Colonic mucosa (tissue), 4 donors: Measurements from ENCODE around the gene MBLAC1. TPM values are rescaled to one million over a fixed set of nuclear protein-coding genes. Genes with fewer than 3 reads are reported as not detected.

Source experiments
- DNase-seq: peaks from one replicate; pipeline ENCODE4 v3.0.0-alpha.2; 2020
- H3K27ac ChIP-seq: fragments of 200-600 bp; one replicate; pipeline ENCODE4 v1.8.0; 2021
- H3K27me3 ChIP-seq: fragments of 200-600 bp; one replicate; pipeline ENCODE4 v1.8.0; 2021
- H3K36me3 ChIP-seq: fragments of 200-600 bp; one replicate; pipeline ENCODE4 v1.8.0; 2021
- H3K4me1 ChIP-seq: fragments of 200-600 bp; one replicate; pipeline ENCODE4 v1.8.0; 2021; ENCODE audit warnings: mild to moderate bottlenecking
- H3K4me3 ChIP-seq: fragments of 200-600 bp; one replicate; pipeline ENCODE4 v1.8.0; 2021
- H3K9ac ChIP-seq, 2 donors: one replicate each; pipeline ENCODE4 v1.7.0; 2013; ENCODE audit warnings: control low read depth in 2 of 2, low read depth in 2 of 2, low read length in 2 of 2
- H3K9me3 ChIP-seq: fragments of 200-600 bp; one replicate; pipeline ENCODE4 v1.8.0; 2021
- intact Hi-C: fragments of 100-400 bp; cut with DNase I; formaldehyde crosslinking; loops from one replicate; pipeline ENCODE4 v1.14.1; 2022
- microRNA-seq: library from miRNA; unstranded; fragments of <30 nt; microRNA quantifications from one replicate; pipeline ENCODE4, GENCODE V29; 2019
- total RNA-seq, 2 donors: library from RNA; stranded (reverse); fragmentation: NEBNext Ultra II Directional in 1 of 2; extraction: Animal tissue kit (Norgen Biotek cat#: 25700) in 1 of 2; gene quantifications; one replicate each; pipeline ENCODE4 v1.2.1, GENCODE V29; 2021
- TF ChIP-seq, protein P1 (sequence below): fragments of 200-600 bp; IDR thresholded peaks from one replicate; pipeline ENCODE4 v1.8.0; 2022; ENCODE audit warnings: antibody characterized with exemption, mild to moderate bottlenecking
- donor health status: healthy.
- donor health status: DM: no; HTN: no; CAD: no.
- donor health status: DM: no; HTN: no; CAD: no.

The MBLAC1 gene
- total RNA-seq, 2 donors from 2014 or later = 1.9 to 4.1 TPM

DNA sequence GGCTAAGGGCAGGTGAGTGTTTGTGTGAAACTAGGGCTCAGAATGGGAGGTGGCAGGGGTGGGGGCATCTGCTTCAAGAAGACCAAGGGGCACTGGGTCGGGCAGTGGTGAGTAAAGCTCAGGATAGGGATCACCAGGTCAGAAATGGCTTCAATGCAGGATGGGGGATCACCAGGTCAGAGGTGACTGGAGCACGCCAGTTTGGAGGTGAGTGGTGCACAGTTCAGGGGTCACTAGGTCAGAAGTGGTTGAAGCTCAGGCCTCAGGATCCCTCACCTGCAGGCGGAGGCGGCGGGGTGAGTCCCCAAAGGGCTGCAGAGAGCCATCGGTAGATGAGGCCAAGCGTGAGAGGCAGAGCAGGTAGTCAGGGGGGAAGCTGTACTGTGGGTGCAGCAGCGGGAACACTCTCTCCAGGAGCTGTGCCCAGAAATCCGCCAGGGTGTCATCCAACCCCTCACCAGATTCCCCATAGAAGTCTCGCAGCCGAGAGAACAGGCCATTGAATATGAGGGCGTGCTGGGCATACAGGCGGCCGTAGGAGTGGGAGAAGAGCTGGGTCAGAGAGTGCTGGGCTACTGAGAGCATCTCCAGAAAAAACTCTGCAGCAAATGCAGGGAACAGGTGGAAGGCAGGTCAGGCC is 48.6 kb downstream of the MBLAC1 start:
- TF ChIP-seq, protein P1, sequence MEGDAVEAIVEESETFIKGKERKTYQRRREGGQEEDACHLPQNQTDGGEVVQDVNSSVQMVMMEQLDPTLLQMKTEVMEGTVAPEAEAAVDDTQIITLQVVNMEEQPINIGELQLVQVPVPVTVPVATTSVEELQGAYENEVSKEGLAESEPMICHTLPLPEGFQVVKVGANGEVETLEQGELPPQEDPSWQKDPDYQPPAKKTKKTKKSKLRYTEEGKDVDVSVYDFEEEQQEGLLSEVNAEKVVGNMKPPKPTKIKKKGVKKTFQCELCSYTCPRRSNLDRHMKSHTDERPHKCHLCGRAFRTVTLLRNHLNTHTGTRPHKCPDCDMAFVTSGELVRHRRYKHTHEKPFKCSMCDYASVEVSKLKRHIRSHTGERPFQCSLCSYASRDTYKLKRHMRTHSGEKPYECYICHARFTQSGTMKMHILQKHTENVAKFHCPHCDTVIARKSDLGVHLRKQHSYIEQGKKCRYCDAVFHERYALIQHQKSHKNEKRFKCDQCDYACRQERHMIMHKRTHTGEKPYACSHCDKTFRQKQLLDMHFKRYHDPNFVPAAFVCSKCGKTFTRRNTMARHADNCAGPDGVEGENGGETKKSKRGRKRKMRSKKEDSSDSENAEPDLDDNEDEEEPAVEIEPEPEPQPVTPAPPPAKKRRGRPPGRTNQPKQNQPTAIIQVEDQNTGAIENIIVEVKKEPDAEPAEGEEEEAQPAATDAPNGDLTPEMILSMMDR = no peak
- H3K9me3 ChIP-seq = no peaks in the 10 kb centered on the region
- intact Hi-C loops = no loop called here
- no peaks in the 10 kb centered on the region for H3K36me3 ChIP-seq
- H3K27me3 ChIP-seq = peaks cover 11% of the 10 kb centered on the region
- H3K9ac ChIP-seq = no peak overlapping the region
- no peak overlapping the region for H3K27ac ChIP-seq
- H3K4me3 ChIP-seq = no peak overlapping the region
- no peaks in the 10 kb centered on the region for H3K4me1 ChIP-seq
- DNase-seq = no peak

DNA sequence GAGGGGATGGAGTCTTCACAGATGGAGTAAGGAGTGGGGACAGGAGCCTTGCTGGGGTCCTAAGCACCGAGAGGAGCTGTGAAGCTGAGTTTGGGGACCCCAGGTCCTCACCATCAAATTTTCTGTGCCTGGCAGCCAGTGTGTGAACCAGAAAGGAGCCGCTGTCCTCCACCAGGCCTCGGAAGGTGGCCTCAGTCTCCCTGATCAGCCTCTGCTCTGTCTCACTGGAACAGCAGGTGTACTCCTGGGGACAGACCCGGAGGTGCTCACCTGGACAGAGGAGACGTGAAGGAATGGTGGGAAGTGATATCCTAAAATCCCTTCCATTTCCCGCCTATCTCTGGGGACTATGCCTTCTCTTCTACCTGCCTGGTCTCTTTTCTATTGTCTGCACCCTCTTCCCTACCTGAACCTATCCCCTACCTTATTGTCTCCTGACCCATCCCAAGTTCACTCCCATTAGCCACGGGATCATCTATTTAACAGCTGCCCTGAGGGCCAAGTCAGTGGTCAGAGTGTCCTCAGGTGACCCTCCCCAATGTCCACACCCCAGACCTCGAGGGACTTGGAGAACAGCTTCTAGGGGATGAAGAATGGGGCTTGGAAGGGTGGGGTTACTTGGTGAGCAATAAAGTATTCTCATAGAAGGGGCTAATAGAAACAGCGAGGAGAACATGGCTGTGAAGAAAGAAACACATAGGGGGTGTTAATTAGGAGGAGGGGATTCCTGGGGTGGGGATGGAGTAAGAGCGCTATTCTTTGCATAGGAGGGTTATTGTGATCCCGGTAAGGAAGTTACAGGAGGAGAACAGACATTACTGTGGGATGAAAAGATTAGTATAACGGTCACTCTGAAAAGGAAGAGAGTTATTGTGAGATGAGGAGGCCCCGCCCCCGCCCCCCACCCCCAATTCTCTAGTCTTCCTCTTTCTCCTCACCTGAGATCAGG is 49.6 kb downstream of the MBLAC1 start:
- DNase-seq = no peak
- TF ChIP-seq, protein P1 = no peak
- Histone ChIP-seq H3K9me3 (no peaks in the 10 kb centered on the region), H3K4me3 (peak overlapping the region; percentile 59), H3K9ac (peak overlapping the region; percentile 56 to 58), H3K4me1 (no peaks in the 10 kb centered on the region), H3K27ac (no peak overlapping the region), H3K36me3 (no peaks in the 10 kb centered on the region), H3K27me3 (peaks cover 9% of the 10 kb centered on the region)
- intact Hi-C loops = no loop called here

DNA sequence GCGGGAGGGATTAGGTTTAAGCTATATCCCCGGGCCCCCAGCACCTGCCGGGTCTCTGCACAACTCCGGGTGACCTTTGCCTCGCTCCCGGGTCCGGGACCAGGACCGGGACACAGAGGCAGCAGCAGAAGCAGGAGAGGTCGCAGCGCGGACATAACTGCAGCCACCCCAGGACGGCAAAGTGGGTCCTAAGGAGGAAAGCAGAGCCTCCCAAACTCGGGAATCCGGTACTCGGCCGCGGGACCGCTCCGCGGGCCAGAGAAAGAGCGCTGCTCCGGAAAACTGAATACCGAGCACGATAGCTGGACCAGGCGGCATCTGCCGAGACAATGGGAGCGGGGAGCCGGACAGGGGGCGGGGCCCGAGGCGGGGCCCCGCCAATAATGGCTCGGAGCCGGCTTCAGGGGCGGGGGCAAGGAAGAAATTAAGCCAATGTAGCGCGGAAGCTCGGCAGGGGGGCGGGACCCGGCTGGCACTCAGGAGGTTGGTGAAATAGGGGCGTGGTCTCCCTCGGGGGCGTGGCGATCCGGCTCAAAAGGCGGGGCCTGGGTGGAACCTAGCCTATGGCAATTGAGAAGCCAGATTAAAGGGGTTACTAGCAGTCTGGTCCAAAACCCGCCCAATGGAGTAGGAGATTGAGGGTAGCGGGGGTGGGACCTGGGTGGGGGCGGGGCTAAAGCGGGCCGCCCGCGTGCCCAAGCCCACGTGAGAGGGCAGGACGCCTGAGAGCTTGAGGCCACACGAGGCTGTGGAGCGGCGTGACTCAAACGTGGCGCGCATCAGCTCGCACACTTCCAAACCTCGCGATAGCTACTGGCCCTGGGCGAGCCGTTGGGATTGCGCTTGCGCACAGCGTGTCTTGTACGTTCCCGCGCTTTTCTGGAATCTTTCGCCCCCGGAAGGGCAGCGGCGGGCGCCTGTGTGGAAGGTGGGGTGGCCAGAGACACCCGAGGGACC is 50.6 kb downstream of the MBLAC1 start, which contains the start of the genes GPC2 and STAG3:
Gene GPC2, minus strand, starts transcription at position 337 of the 957 bp plus-strand sequence. Its CDS starts 182 bp downstream, at position 155.
Gene STAG3, plus strand, starts transcription at position 874 of the 957 bp plus-strand sequence. CDS start 2,639 bp downstream, outside the sequence.
- Histone ChIP-seq H3K4me3 (peak within 1 kb of the TSS; percentile 59), H3K9me3 (no peaks in the 10 kb centered on the region), H3K36me3 (no peaks in the 10 kb centered on the region), H3K9ac (peak within 1 kb of the TSS; percentile 56 to 58), H3K4me1 (no peaks in the 10 kb centered on the region), H3K27ac (no peak within 1 kb of the TSS), H3K27me3 (no peaks in the 10 kb centered on the region)
- TF ChIP-seq, protein P1 = no peak
- peak; percentile 99 for DNase-seq
- intact Hi-C loops = no loop called here

Small RNAs within 50 kb of the gene (microRNA-seq; reads per million reads assigned to microRNA genes)
- 1,966 reads per million, percentile 85 among the genes with 10 or more reads in this experiment for gene MIR106B
- 400 reads per million, percentile 68 among the genes with 10 or more reads in this experiment for gene MIR25
- not detected for gene MIR4658
- gene MIR93 = 6,845 reads per million, percentile 92 among the genes with 10 or more reads in this experiment

Other genes with a start within 250 kb of the MBLAC1 start
- gene OR2AE1, start 249.9 kb upstream of the MBLAC1 start, total RNA-seq = not detected
- 10 to 100 TPM; 23.8 to 23.9 TPM for gene TRIM4, start 207.4 kb upstream of the MBLAC1 start, total RNA-seq
- not detected for gene GJC3, start 197.3 kb upstream of the MBLAC1 start, total RNA-seq
- 1 to 10 TPM; 2.5 to 4.6 TPM for gene AZGP1, start 150.9 kb upstream of the MBLAC1 start, total RNA-seq
- gene ZKSCAN1, start 111.4 kb upstream of the MBLAC1 start, total RNA-seq = 100 to 1,000 TPM in 1 of 2 donors, 10 to 100 TPM in 1; 96.1 to 147 TPM
- 1 to 10 TPM; 6.2 to 7.7 TPM for gene ZSCAN21, start 77.2 kb upstream of the MBLAC1 start, total RNA-seq
- 10 to 100 TPM; 30.1 to 31.9 TPM for gene ZNF3, start 45.2 kb upstream of the MBLAC1 start, total RNA-seq
- gene COPS6, start 38.0 kb upstream of the MBLAC1 start, total RNA-seq = 100 to 1,000 TPM in 1 of 2 donors, 10 to 100 TPM in 1; 67.3 to 110 TPM
- gene MCM7, start 25.6 kb upstream of the MBLAC1 start, total RNA-seq = 100 to 1,000 TPM in 1 of 2 donors, 10 to 100 TPM in 1; 68.1 to 241 TPM
- gene AP4M1, start 25.3 kb upstream of the MBLAC1 start, total RNA-seq = 10 to 100 TPM; 17.8 to 23.6 TPM
- 10 to 100 TPM; 28.7 to 67.3 TPM for gene TAF6, start 7.6 kb upstream of the MBLAC1 start, total RNA-seq
- 10 to 100 TPM in 1 of 2 donors, 1 to 10 TPM in 1; 8.4 to 10.6 TPM for gene CNPY4, start 7.3 kb upstream of the MBLAC1 start, total RNA-seq
- gene LAMTOR4, start 22.0 kb downstream of the MBLAC1 start, total RNA-seq = 100 to 1,000 TPM; 230 to 268 TPM
- 10 to 100 TPM; 40.3 to 69.5 TPM for gene TRAPPC14, start 31.8 kb downstream of the MBLAC1 start, total RNA-seq
- gene GAL3ST4, start 41.6 kb downstream of the MBLAC1 start, total RNA-seq = 10 to 100 TPM in 1 of 2 donors, 1 to 10 TPM in 1; 5.2 to 11.6 TPM
- 1 to 10 TPM; 4.0 to 7.6 TPM for gene GPC2, start 50.4 kb downstream of the MBLAC1 start, total RNA-seq
- gene STAG3, start 51.0 kb downstream of the MBLAC1 start, total RNA-seq = 1 to 10 TPM; 1.4 to 3.8 TPM
- gene PVRIG, start 93.0 kb downstream of the MBLAC1 start, total RNA-seq = 1 to 10 TPM in 1 of 2 donors, under 1 TPM in 1; 0.53 to 1.4 TPM
- gene SPDYE3, start 180.7 kb downstream of the MBLAC1 start, total RNA-seq = not detected
- gene PILRB, start 231.2 kb downstream of the MBLAC1 start, total RNA-seq = 10 to 100 TPM; 18.2 to 57.9 TPM
- 1 to 10 TPM; 1.2 to 3.1 TPM for gene PILRA, start 246.5 kb downstream of the MBLAC1 start, total RNA-seq